CD4-positive, alpha-beta T cell treated with Interleukin-15 for 1 hour (primary cell): ENCODE data around the gene SESTD1.
"Not testable (repeated sequence)": the region's sequence is repeated elsewhere in the genome, so short reads cannot be mapped to it uniquely, and the experiment has no call there.

Experiments
- DNase-seq: peaks from one replicate; pipeline ENCODE4 v3.0.0-alpha.2; 2020

SESTD1 gene

DNA sequence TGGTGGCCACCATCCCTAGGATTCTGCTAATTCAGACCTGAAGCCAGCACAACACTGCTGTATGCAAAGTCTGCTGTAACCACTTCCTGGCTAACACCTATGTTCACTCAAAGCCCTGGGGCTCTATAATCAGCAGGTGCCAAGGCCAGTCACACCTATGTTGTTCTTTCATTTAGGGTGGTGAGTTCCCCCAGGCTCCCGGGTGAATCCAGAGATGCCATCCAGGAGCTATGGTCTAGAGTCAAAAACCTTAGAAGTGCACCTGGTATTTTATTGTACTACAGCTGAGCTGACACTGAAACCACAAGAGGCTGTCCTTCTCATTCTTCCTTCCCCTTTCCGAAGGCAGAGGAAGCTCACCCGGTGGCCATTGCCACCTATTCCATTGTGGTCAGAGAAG lies 168.5 kb downstream of the SESTD1 start:
- DNase-seq, result peak; percentile 19

DNA sequence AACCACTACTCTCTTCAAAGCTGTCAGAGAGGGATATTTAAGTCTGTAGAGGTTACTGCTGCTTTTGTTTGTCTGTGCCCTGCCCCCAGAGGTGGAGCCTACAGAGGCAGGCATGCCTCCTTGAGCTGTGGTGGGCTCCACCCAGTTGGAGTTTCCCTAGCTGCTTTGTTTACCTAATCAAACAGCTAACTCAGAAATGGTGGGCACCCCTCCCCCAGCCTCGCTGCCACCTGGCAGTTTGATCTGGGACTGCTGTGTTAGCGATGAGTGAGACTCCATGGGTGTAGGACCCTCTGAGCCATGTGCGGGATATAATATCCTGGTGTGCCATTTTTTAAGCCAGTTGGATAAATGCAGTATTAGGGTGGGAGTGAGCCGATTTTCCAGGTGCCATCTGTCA lies 171.7 kb downstream of the SESTD1 start:
- DNase-seq, result not testable (repeated sequence)

DNA sequence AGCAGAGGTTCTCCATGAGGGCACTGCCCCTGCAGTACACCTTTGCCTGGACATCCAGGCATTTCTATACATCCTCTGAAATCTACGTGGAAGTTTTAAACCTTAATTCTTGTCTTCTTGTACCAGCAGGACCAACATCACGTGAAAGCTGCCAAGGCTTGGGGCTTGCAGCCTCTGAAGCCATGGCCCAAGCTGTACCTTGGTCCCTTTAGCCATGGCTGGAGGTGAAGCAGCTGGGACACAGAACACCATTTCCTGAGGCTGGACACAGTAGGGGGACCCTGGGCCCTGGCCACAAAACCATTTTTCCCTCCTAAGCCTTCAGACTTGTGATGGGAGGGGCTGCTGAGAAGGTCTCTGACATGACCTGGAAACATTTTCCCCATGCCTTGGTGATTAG lies 181.9 kb downstream of the SESTD1 start:
- DNase-seq, result no peak

DNA sequence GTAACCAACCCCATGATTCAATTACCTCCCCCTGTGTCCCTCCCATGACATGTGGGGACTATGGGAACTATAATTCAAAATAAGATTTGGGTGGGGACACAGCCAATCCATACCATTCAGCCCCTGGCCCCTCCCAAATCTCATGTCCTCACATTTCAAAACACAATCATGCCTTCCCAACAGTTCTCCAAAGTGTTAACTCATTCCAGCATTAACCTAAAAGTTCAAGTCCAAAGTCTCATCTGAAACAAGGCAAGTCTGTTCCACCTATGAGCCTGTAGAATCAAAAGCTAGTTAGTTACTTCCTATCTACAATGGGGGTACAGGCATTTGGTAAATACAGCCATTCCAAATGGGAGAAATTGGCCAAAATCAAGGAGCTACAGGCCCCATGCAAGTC lies 182.7 kb downstream of the SESTD1 start:
- DNase-seq, result no peak

GRCh38 chr2:179072527-179072926 lies 192.1 kb downstream of the SESTD1 start:
- DNase-seq, result no peak

- DNase-seq, result no peak
These were observed 192.7 kb downstream of the SESTD1 start for GRCh38 chr2:179071810-179072355.

DNA sequence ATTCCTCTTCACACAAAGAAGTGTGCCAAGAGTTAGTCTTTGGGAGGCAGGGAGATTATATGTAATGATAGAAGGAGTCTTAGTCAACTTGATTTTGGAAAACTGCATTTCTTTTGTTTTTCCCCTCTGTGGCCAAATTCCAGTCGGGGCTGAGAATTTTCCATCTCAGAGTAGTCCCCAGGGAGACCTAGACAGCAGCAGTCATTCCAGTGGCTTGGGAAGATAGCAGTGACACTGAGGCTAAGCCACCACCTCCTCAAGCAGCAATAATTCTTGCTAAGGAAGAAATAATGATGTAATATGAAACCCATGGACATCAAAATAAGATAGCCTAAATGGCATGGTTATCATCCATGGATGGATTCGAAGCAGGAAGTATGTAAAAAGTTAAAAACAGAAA lies 193.7 kb downstream of the SESTD1 start:
- no peak for DNase-seq

DNA sequence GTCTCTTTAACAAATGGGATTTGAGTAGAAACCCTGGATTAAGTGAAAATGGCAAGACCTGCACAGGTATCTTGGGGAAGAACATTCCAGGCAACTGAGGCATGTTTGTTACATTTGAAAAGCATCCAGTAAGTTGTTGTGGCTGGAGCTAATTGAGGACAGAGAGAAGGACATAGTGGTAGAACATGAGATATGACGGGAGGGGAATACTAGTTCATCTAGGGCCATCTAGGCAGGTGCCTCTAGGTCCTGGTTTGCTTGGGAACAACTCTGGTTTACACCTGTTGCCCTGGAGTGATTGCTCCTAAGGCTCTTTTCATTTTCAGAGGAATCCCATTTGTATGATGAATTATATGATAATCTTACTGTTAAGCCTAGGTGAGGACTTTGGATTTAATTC lies 194.9 kb downstream of the SESTD1 start:
- DNase-seq, result no peak

GRCh38 chr2:179068991-179069643 lies 195.5 kb downstream of the SESTD1 start:
- DNase-seq, result no peak

DNA sequence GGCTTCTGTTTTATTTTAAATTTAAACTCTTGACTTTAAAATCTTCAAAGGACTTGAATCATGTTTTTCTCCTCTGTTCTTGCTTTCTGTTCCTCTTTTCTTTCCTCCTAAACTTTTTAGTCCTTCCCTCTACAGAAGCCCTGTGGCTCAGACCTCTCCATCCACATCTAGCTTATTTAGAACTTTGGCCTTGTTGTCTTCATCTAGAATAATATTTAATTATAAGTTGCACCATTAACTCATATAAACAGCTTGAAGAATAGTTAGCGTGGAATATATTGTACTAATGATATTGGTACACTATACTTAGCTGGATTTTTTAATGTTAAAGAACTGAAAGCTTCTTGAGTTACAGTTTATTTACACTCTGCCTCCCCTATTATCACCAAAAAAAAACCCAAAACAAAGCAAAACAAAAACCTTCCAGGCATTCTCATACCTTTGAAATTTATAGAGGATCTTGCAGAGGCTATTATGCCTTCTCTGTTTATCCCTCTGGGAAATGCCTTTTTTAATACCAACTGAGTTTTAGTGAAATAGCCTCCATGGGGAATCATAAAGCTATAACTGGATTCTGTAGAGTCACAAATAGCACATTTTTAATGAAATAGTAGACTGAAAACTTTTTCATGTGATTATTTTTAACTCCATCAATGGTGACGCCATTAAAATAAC lies 205.5 kb downstream of the SESTD1 start:
- DNase-seq, result no peak

DNA sequence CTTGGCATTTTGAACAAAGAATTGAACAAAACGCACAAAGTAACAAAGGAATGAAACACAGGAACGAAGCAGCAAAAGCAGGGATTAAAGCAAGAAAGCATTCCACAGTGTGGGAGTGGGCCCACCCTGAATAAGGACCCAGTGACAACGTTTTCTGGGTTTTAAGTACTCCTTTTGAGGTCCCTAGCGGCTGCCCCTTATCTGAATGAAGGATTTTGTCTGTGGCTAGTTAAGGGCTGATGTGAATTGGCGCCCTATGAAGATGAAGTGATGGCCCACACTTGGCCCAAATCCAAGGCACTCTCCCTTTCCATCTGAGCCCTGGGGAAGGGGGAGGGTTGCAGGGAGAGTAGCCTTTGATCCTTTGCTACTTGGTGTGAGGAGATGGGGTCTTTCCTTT lies 206.9 kb downstream of the SESTD1 start:
- no peak for DNase-seq

DNA sequence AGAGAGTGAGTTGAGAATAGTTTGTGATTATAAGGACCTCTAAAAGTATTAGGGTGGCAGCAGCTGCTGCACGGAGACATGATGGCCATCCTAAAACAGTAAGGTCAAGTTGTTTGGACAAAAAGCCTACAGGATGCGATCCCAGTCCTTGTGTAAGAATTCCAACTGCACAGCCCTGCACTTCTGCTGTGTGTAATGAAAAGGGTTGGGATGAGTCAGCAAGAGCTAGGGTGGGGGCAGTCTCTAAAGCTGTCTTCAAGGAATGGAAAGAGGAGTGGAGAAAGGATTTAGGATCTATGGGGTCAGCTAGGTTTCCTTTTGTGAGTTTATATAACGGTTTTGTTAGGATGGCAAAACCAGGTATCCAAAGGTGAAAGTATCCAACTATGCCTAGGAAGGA lies 211.1 kb downstream of the SESTD1 start:
- DNase-seq, result not testable (repeated sequence)
